Astrocyte (in vitro differentiated cells and primary cell): Measurements from ENCODE around the gene MACC1. TPM values are rescaled to one million over a fixed set of nuclear protein-coding genes. Genes with fewer than 3 reads are reported as not detected.

Experiments
- DNase-seq: peaks from one replicate; pipeline ENCODE4 v3.0.0-alpha.2; 2010; ENCODE audit warnings: low read depth
- FAIRE-seq: peaks from 2 replicates; lab custom pipeline; 2011; peaks lifted over from hg19 to GRCh38; lab: Jason Lieb, UNC
- H2AFZ ChIP-seq: 2 replicates; pipeline ENCODE4 v1.6.0; 2012; ENCODE audit warnings: low read depth, low read length, inconsistent platforms
- H3K27ac ChIP-seq: 2 replicates; pipeline ENCODE4 v1.5.1; 2011; ENCODE audit warnings: low read depth, low read length, inconsistent platforms
- H3K27me3 ChIP-seq: 2 replicates; pipeline ENCODE4 v1.6.0; 2011; ENCODE audit warnings: low read length, inconsistent platforms; ENCODE audit not compliant: insufficient read depth
- H3K36me3 ChIP-seq: 2 replicates; pipeline ENCODE4 v1.5.1; 2011; ENCODE audit warnings: low read length, inconsistent platforms; ENCODE audit not compliant: insufficient read depth
- H3K4me1 ChIP-seq: 2 replicates; pipeline ENCODE4 v1.5.1; 2011; ENCODE audit warnings: low read length, inconsistent platforms; ENCODE audit not compliant: insufficient read depth
- H3K4me2 ChIP-seq: 2 replicates; pipeline ENCODE4 v1.6.0; 2012; ENCODE audit warnings: low read length, inconsistent platforms
- H3K4me3 ChIP-seq: 2 replicates; pipeline ENCODE4 v1.5.1; 2011; ENCODE audit warnings: low read depth, mild to moderate bottlenecking, low read length, inconsistent platforms; ENCODE audit not compliant: insufficient read depth
- H3K79me2 ChIP-seq: 2 replicates; pipeline ENCODE4 v1.6.0; 2012; ENCODE audit warnings: mild to moderate bottlenecking, low read length, inconsistent platforms; ENCODE audit not compliant: insufficient read depth
- H3K9ac ChIP-seq: 2 replicates; pipeline ENCODE4 v1.6.0; 2012; ENCODE audit warnings: mild to moderate bottlenecking, low read length, inconsistent platforms
- H3K9me3 ChIP-seq: 2 replicates; pipeline ENCODE4 v1.5.1; 2012; ENCODE audit warnings: low read depth, mild to moderate bottlenecking, low read length, inconsistent platforms; ENCODE audit not compliant: insufficient read depth
- H4K20me1 ChIP-seq: 2 replicates; pipeline ENCODE4 v1.6.0; 2012; ENCODE audit warnings: low read length, inconsistent platforms; ENCODE audit not compliant: insufficient read depth
- H3K27ac Mint-ChIP-seq: one replicate; pipeline ENCODE4 v1.8.0; 2021; ENCODE audit warnings: mild to moderate bottlenecking, mixed read lengths; ENCODE audit not compliant: unreplicated experiment
- H3K27me3 Mint-ChIP-seq: one replicate; pipeline ENCODE4 v1.8.0; 2021; ENCODE audit warnings: low read depth, mixed read lengths; ENCODE audit not compliant: unreplicated experiment
- H3K36me3 Mint-ChIP-seq: one replicate; pipeline ENCODE4 v1.8.0; 2021; ENCODE audit warnings: low read depth, mixed read lengths; ENCODE audit not compliant: unreplicated experiment
- H3K4me1 Mint-ChIP-seq: one replicate; pipeline ENCODE4 v1.8.0; 2021; ENCODE audit warnings: low read depth, mixed read lengths; ENCODE audit not compliant: unreplicated experiment
- H3K4me3 Mint-ChIP-seq: one replicate; pipeline ENCODE4 v1.8.0; 2021; ENCODE audit warnings: mild to moderate bottlenecking, moderate library complexity, mixed read lengths; ENCODE audit not compliant: unreplicated experiment
- H3K9me3 Mint-ChIP-seq: one replicate; pipeline ENCODE4 v1.8.0; 2021; ENCODE audit warnings: mild to moderate bottlenecking, mixed read lengths; ENCODE audit not compliant: unreplicated experiment
- CTCF ChIP-seq: IDR thresholded peaks from 2 replicates; pipeline ENCODE4 v1.5.1; 2011; ENCODE audit warnings: low read depth, mild to moderate bottlenecking, inconsistent platforms, low read length, moderate library complexity; ENCODE audit not compliant: insufficient read depth
- EZH2 ChIP-seq: IDR thresholded peaks from 2 replicates; pipeline ENCODE4 v1.6.1; 2012; ENCODE audit warnings: mild to moderate bottlenecking, low read length, inconsistent platforms; ENCODE audit not compliant: insufficient read depth
- total RNA-seq: library from RNA; stranded (reverse); gene quantifications from 2 replicates; pipeline ENCODE4 v1.2.1, GENCODE V29; 2021

The MACC1 gene
- total RNA-seq, 1 donor from 2014 or later, result 2.0 TPM

DNA sequence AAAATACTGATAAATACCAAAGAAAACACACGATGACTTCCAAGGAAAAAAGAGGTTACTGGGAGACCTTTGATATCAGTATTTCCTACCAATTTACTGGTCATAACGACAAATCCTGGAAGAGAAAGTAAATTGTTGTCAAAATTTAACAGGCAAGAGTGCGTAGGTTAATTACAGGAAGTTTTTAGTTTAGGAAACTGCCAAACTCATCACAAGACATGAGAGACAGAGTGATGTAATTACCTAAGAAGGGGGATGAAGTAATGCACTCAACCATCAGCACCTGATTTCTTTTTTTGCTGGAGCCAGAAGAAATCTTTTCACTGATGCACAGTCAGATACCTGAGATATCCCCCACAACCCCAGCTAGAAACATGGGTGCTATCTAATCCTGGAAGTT is 16.8 kb downstream of the MACC1 start:
- DNase-seq (no peak), FAIRE-seq (peak; percentile 29)
- Histone ChIP-seq H3K27me3 (no peaks in the 10 kb centered on the region), H3K9ac (no peak overlapping the region), H3K9me3 (no peaks in the 10 kb centered on the region), H3K79me2 (no peaks in the 10 kb centered on the region), H2AFZ (no peak overlapping the region), H3K4me1 (peaks cover 8% of the 10 kb centered on the region), H3K36me3 (no peaks in the 10 kb centered on the region), H3K4me3 (no peak overlapping the region), H3K27ac (no peak overlapping the region), H4K20me1 (no peaks in the 10 kb centered on the region), H3K4me2 (no peak overlapping the region)
- H3K9me3 Mint-ChIP-seq, result no peaks in the 10 kb centered on the region
- no peak overlapping the region for H3K27ac Mint-ChIP-seq
- TF ChIP-seq EZH2 (no peak), CTCF (no peak)
- peaks cover 17% of the 10 kb centered on the region for H3K4me1 Mint-ChIP-seq
- no peak overlapping the region for H3K4me3 Mint-ChIP-seq
- H3K36me3 Mint-ChIP-seq, result no peaks in the 10 kb centered on the region
- no peaks in the 10 kb centered on the region for H3K27me3 Mint-ChIP-seq

DNA sequence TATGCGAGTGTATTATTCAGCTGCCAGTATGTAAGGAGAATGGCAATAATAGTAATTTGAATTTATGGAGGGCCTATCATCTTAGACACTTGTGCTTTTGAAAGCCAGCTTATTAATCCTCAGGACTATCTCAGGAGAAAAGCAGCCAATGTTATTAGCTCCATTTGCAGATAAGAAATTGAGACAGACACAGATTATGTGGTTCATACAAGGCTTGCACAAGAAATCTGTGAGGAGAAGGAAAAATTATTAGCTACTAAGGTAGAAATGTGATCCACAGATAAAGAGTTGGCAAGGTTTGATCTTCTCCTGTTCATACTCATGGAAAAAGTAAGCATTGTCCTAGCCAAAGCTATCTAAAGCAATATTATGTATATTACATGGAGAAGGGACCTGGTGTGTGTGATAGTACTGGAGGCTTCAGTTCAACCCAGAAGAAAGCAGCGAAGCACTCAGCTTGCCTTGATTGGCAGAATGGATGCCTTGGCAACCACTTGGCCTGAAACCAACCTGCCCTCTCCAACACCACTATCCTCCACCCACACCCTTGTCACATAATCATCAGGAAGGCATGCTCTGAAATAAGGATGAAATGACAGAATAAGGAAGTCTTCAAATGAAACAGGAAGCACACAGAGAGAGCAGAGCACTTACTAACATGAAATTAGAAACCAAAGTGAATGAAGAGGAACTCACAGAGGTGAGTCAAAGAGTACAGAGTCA is 18.0 kb downstream of the MACC1 start:
- no peaks in the 10 kb centered on the region for H4K20me1 ChIP-seq
- peaks cover 8% of the 10 kb centered on the region for H3K4me1 ChIP-seq
- H3K4me3 ChIP-seq, result no peak overlapping the region
- peaks cover 17% of the 10 kb centered on the region for H3K4me1 Mint-ChIP-seq
- H3K27me3 ChIP-seq, result no peaks in the 10 kb centered on the region
- H3K4me3 Mint-ChIP-seq, result no peak overlapping the region
- H3K9ac ChIP-seq, result no peak overlapping the region
- peak overlapping the region; percentile 48 for H3K27ac Mint-ChIP-seq
- no peaks in the 10 kb centered on the region for H3K9me3 ChIP-seq
- peak overlapping the region; percentile 29 for H2AFZ ChIP-seq
- peak; percentile 79 for DNase-seq
- H3K79me2 ChIP-seq, result no peaks in the 10 kb centered on the region
- H3K36me3 ChIP-seq, result no peaks in the 10 kb centered on the region
- no peaks in the 10 kb centered on the region for H3K9me3 Mint-ChIP-seq
- H3K27ac ChIP-seq, result peak overlapping the region; percentile 19
- no peak for TF ChIP-seq CTCF
- no peak for TF ChIP-seq EZH2
- H3K4me2 ChIP-seq, result peak overlapping the region; percentile 63
- no peaks in the 10 kb centered on the region for H3K27me3 Mint-ChIP-seq
- H3K36me3 Mint-ChIP-seq, result no peaks in the 10 kb centered on the region
- FAIRE-seq, result peak; percentile 81

DNA sequence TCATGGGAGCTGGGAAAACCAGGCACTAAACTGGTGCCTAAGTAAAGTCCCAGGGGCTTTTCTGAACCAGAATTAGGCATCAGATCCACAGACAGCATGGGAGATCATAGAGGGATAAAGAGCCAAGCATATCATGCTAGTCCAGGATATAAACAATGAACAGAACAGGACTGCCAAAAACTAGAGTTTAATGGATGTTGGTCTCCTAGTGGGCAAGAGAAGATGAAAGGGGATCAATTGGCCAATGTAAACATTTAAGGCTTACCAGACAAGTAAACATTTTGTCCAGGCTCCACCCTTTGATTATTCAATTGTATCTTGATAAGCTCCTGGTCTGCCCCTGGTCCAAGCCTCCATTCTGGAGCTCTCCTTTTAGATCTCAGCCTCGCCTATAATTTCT is 18.9 kb downstream of the MACC1 start:
- H3K27me3 Mint-ChIP-seq, result no peaks in the 10 kb centered on the region
- Histone ChIP-seq H3K27ac (no peak overlapping the region), H3K36me3 (no peaks in the 10 kb centered on the region), H3K27me3 (no peaks in the 10 kb centered on the region), H3K9ac (no peak overlapping the region), H3K4me3 (no peak overlapping the region), H3K79me2 (no peaks in the 10 kb centered on the region), H2AFZ (no peak overlapping the region), H4K20me1 (no peaks in the 10 kb centered on the region), H3K9me3 (no peaks in the 10 kb centered on the region), H3K4me2 (no peak overlapping the region), H3K4me1 (peaks cover 11% of the 10 kb centered on the region)
- no peak overlapping the region for H3K27ac Mint-ChIP-seq
- TF ChIP-seq EZH2 (no peak), CTCF (no peak)
- no peak overlapping the region for H3K4me3 Mint-ChIP-seq
- FAIRE-seq (no peak), DNase-seq (no peak)
- H3K36me3 Mint-ChIP-seq, result no peaks in the 10 kb centered on the region
- H3K4me1 Mint-ChIP-seq, result peaks cover 17% of the 10 kb centered on the region
- no peaks in the 10 kb centered on the region for H3K9me3 Mint-ChIP-seq
